Measurements from ENCODE around the gene PDF. TPM values are rescaled to one million over a fixed set of nuclear protein-coding genes. Genes with fewer than 3 reads are reported as not detected.

PDF gene
- total and polyA plus RNA-seq, 2 of the 13 experiments (the other 11 are each of a cell fraction or from before 2014, with no cell fraction given), result 12.4 to 48.8 TPM

GRCh38 chr16:69329369-69330285 lies 761 bp downstream of the PDF start (continued):
- TF ChIP-seq ZNF710 (CRISPR knock-in tag; IDR thresholded peaks at IDR 0.05; ENCODE audit: borderline replicate concordance) (peak; percentile 28; the same call in 1 of the 2 replicates), CERS6 (CRISPR knock-in tag; IDR thresholded peaks at IDR 0.05) (no peak), KDM5A (IDR thresholded peaks at IDR 0.05; ENCODE audit: borderline replicate concordance, low read length) (no peak; the same call in 1 of the 2 replicates), ZNF672 (CRISPR knock-in tag; IDR thresholded peaks at IDR 0.05) (no peak), ZNF280D (CRISPR knock-in tag; IDR thresholded peaks at IDR 0.05) (peak; percentile 22; the same call in 1 of the 2 replicates), ZNF567 (CRISPR knock-in tag; IDR thresholded peaks at IDR 0.05; ENCODE audit: borderline replicate concordance) (no peak), ZNF609 (CRISPR knock-in tag; IDR thresholded peaks at IDR 0.05; ENCODE audit: borderline replicate concordance) (0 out of 2 replicates have a peak, but pooled peaks have one; percentile 12), IKZF4 (CRISPR knock-in tag; IDR thresholded peaks at IDR 0.05; ENCODE audit: borderline replicate concordance, low read depth, not compliant biosample characterization) (no peak), ZNF234 (CRISPR knock-in tag; conservative IDR thresholded peaks at IDR 0.05) (peak; percentile 97), NCOA2 (CRISPR knock-in tag; IDR thresholded peaks at IDR 0.05) (no peak), ZNF503 (CRISPR knock-in tag; IDR thresholded peaks at IDR 0.05) (no peak)
